ENCODE measurements around the gene RNASE7.

- TF ChIP-seq CTCF (IDR thresholded peaks at IDR 0.05) (no peak), POLR2A (IDR thresholded peaks at IDR 0.05) (no peak)
Observed at GRCh38 chr14:21057803-21058675, 15.9 kb downstream of the RNASE7 start, which contains the start of gene RNASE8.

All from uterus (tissue), 2 donors.